Forelimb muscle (tissue), 1 donor: ENCODE measurements around the gene PEX14. TPM values are rescaled to one million over a fixed set of nuclear protein-coding genes. Genes with fewer than 3 reads are reported as not detected.
"Not testable (repeated sequence)": the region's sequence is repeated elsewhere in the genome, so short reads cannot be mapped to it uniquely, and the experiment has no call there.

Experiments used
- DNase-seq: peaks from one replicate; pipeline ENCODE4 v3.0.0-alpha.2; 2013; ENCODE audit warnings: low read depth
- polyA plus RNA-seq: library from polyadenylated mRNA; unstranded; fragments of 120-200 nt; gene quantifications from one replicate; pipeline ENCODE4 v1.2.1, GENCODE V29; 2013; ENCODE audit not compliant: insufficient read length

Gene PEX14, protein sequence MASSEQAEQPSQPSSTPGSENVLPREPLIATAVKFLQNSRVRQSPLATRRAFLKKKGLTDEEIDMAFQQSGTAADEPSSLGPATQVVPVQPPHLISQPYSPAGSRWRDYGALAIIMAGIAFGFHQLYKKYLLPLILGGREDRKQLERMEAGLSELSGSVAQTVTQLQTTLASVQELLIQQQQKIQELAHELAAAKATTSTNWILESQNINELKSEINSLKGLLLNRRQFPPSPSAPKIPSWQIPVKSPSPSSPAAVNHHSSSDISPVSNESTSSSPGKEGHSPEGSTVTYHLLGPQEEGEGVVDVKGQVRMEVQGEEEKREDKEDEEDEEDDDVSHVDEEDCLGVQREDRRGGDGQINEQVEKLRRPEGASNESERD
- polyA plus RNA-seq: 13.9 TPM

DNA sequence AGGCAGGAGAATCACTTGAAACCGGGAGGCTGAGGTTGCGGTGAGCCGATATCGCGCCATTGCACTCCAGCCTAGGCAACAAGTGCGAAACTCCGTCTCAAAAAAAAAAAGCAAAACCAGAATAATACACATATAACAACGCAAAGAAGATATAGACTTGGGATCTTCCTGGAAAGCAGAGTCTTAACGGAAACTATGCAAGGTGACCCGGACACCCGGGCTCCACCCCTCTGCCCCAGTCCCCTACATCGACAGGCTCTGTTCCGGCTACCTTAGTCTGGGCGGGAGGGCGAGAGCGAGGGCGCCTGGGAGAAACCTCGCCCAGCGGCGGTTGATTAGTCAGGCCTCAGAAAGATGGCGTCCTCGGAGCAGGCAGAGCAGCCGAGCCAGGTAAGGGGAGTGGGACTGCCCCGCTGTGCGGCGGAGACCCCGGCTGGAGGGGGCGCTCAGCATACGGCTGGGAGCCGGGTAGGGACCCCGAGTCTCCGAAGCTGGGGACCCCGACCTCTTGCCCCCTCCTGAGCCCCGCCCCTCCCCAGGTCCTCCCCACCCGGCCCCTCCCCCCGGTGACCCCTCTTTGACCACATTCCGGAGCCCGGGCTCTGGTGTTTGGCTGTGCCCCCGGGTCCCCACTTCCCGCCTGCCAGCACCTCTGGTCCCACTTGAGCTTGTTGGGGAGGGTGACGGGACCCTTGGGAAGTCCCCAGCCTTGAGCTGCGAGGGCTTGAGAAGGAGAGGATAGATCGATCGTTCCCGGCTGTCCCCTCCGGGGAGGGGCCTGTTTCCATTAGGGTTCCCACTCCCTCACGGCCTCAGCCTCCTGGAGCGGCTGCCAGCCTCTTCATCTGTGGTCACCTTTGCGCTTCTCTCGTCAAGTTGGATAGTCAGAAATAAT is at the start of gene PEX14:
Gene PEX14 (plus strand): TSS at position 338 of the 895 bp plus-strand sequence. CDS start 17 bp downstream, at position 355.
- DNase-seq: peak; percentile 58

GRCh38 chr1:10425826-10426534 is 48.8 kb upstream of the PEX14 start:
- DNase-seq: not testable (repeated sequence)

- not testable (repeated sequence) for DNase-seq
These were observed 48.3 kb upstream of the PEX14 start for GRCh38 chr1:10426535-10426848.

DNA sequence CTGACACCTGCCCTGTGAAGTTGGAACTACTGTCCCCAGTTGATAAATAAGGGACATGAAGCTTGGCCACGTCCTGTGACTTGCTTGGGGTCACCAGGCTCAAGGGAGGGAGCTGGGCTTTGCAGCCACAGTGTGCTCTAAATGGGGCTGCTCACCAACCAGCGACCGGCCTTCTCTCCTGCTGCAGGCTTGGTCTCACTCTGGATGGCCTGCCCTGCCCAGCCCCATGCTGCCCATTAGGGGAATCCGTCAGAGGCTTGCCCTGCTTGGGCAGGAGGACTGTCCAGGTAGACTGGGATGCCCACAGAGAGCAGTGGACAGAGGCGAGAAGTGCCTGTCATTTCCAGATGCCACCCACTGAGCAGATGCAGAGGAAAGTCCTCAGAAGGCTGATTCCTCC is 45.8 kb upstream of the PEX14 start:
- no peak for DNase-seq

GRCh38 chr1:10429868-10430215 is 44.9 kb upstream of the PEX14 start:
- DNase-seq: no peak

DNA sequence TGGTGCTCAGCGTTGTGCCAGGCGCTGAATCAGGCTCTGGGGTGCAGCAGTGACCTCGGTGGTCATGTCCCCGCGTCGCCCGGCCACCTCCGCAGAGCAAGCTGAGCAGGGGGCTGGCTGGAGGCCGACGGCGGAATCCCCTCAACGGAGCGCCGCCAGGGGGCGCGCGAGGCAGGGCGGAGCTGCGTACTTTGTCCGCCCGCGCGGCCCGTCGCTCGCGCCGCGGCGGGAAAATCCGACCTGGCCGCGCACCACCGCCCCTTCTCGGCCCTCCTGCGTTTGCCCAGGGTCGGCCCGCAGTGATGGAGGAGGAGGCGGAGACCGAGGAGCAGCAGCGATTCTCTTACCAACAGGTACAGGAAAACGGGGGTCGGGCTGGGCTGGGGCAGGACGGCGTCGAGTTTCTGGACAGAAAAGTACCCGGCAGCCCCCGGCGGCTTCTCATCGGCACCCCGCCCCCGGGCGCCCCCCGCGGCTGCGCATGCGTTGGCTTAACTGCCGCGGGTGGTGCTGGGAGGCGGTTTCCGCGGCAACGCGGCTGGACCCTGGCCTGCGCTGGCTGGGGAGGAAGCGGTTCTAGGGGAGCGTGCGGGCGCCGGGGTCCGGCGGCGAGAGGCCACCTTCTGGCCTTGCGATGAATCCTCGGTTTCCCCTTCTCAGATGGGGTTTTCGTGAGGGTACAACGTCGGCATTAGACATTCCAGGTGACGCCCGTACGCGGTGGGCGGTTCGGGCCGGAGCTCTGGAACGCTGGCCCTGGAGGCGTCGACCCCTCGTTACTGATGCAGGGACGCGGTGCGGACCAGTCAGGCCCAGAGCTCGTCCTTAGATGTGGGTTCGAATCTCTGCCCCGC is 44.3 kb upstream of the PEX14 start, which contains the start of gene CENPS:
Gene CENPS (plus strand): TSS at position 218 of the 854 bp plus-strand sequence. CDS start 85 bp downstream, at position 303.
- peak; percentile 75 for DNase-seq

- DNase-seq: no peak
These were observed 43.5 kb upstream of the PEX14 start for GRCh38 chr1:10431070-10431730.

DNA sequence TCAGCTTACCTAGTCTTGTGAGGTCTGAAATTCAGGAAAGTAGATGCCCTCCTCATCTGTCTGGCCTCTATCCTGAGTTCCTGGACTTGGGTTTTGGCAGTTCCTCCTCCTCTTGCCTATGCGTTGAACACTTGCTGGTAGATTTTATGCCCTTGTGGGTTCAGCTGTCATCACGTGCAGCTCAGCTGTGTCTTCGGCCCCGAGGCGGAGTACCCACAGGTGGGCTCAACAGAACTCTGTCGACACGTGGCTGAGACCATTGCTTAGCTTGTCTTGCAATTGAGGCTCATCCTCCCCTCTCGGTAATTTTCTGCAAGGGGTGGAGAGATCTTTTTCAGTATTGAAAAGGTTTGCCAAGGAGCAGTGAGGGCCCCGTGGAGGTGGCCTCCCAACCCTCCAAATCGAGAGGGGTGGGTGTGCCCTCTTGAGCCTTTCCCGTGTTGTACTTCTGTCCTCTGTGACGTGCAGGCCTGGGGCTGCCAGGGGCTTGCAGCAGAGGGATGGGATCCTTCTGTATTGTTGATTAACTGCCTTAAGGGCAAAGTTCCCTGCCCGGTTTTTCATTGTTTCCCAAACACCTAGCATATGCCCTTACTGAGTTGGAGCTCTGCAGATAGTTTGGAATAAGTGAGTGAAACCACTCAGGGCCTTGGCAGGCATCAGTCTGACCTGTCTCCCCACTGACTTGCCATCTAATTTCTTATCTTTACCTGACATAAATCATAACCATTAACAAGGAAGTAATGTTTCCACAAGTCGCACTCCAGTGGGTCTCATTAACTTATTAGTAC is 41.6 kb upstream of the PEX14 start:
- no peak for DNase-seq

- DNase-seq: no peak
These were observed 41.0 kb upstream of the PEX14 start for GRCh38 chr1:10433790-10434189.

DNA sequence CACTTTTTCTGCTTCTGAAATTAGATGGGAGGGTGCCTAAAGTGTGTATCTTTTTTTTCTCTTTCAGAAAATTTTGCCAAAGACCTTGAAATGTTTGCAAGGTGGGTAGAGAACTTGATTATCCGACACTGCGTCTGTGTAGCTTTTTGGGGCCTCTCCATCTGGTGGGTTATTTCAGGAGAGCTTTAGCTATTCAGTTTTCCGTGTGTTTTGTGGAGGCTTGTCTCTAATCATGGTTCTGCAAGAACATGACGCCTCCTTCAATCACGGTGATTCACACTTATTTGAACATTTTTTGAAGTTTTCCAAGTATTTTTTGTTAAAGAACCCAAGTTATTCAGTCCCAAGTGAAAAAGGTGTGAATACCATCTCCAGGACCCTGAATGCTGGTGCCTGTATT is 40.2 kb upstream of the PEX14 start:
- DNase-seq: no peak

GRCh38 chr1:10437052-10437451 is 37.7 kb upstream of the PEX14 start:
- no peak for DNase-seq

DNA sequence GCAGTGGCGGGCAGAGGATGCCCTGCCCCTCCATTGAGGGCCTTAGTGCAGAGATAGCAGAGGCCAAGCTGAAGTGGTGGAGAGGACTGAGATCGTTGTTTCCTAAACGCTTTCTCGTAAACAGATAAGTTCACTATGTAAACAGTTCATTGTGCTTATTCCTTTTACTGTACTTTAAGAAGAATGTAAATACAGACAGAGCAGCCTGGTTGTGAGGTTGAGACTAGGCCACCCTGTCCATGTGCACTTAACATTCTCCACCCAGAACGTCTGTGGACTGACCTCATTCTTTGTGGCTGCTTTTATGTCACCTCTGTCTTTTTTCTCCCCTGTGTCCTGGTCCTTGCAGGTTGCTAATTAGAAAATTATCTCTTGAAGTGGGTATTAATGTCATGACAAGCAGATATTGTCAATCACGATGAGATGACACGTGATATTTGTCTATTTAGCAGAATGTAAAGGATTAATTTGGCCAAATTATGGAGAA is 36.0 kb upstream of the PEX14 start:
- DNase-seq: no peak

DNA sequence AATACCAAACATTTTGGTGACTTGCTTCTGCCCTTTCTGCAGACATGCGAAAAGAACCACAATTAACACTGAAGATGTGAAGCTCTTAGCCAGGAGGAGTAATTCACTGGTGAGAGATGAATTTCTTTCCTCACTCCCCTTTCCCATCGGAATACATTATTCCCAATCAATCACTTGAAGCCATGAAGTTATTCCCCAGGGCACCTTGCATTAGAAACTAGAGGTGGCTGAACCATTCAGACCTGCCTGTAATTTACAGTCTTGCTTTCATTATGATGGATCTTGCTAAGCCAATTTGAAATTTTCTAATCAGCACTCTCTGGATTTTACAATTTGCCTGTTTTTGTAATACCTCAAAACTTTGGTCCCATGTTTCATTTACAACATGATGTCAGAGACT is 34.4 kb upstream of the PEX14 start:
- DNase-seq: no peak

- DNase-seq: no peak
These were observed 34.0 kb upstream of the PEX14 start for GRCh38 chr1:10440794-10441193.

DNA sequence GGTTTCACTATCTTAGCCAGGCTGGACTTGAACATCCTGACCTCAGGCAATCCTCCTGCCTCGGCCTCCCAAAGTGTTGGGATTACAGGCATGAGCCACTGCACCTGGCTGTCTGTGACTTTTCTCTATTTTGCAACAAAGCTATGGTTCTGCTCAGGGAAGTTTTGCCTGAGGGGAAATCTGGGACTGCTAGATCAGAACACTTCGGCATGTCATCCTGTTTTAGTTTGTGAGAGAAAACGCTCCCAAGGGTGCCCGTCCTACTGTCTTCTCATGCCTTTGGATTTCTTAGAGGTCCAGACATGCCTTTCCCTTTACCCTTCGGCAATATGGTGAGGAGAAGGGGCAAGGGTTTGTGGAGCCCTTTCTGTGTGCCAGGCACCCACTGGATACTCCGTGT is 30.5 kb upstream of the PEX14 start:
- DNase-seq: no peak

DNA sequence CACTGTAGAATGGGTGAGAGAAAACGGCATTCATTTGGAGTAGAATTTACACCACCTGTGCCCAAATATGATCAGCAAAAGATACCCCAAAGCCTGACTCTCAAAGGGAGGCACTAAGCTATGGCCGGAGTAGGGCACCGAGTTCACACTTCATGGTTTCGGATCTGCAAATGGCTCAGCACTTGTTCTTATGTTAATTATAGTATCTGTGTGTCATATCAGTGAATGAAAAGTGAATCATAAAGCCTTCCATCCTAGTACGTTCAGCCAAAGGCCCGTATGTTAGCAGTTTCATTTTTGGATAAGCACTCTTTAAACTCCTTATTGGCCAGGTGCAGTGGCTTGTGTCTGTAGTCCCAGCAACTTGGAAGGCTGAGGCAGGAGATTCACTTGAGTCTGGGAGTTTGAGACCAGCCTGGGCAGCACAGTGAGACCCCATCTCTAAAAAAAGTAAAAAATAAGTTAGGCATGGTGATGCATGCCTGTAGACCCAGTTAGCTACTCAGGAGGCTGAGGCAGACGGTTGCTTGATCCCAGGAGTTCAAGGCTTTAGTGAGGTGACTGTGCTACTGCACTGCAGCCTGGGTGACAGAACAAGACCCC is 29.9 kb upstream of the PEX14 start:
- no peak for DNase-seq

- no peak for DNase-seq
These were observed 27.8 kb upstream of the PEX14 start for GRCh38 chr1:10446790-10447422.

GRCh38 chr1:10449751-10450150 is 25.0 kb upstream of the PEX14 start, which contains the start of gene CORT:
TSS of gene CORT (plus strand) at chr1:10450031. CDS start at chr1:10450224, 193 bp downstream.
- no peak for DNase-seq
